Type B pancreatic cell (in vitro differentiated cells): ENCODE data around the gene CD101. TPM values are rescaled to one million over a fixed set of nuclear protein-coding genes. Genes with fewer than 3 reads are reported as not detected.

Experiments used
- DNase-seq: peaks from one replicate; pipeline ENCODE4 v3.0.0; 2021; ENCODE audit warnings: mixed read lengths; ENCODE audit not compliant: unreplicated experiment; ENCODE audit errors: extremely low spot score
- H3K27ac Mint-ChIP-seq: 2 replicates; pipeline ENCODE4 v1.8.0; 2021; ENCODE audit warnings: mild to moderate bottlenecking, mixed read lengths
- H3K27me3 Mint-ChIP-seq: 2 replicates; pipeline ENCODE4 v1.8.0; 2021; ENCODE audit warnings: mixed read lengths
- H3K36me3 Mint-ChIP-seq: 2 replicates; pipeline ENCODE4 v1.8.0; 2021; ENCODE audit warnings: mixed read lengths
- H3K4me1 Mint-ChIP-seq: one replicate; pipeline ENCODE4 v1.8.0; 2021; ENCODE audit warnings: mixed read lengths; ENCODE audit not compliant: unreplicated experiment
- H3K4me3 Mint-ChIP-seq: 2 replicates; pipeline ENCODE4 v1.8.0; 2021; ENCODE audit warnings: mild to moderate bottlenecking, mixed read lengths
- H3K9me3 Mint-ChIP-seq: 2 replicates; pipeline ENCODE4 v1.8.0; 2021; ENCODE audit warnings: mixed read lengths
- total RNA-seq: library from RNA; stranded (reverse); gene quantifications from 2 replicates; pipeline ENCODE4 v1.2.1, GENCODE V29; 2021; ENCODE audit warnings: low replicate concordance
- TF ChIP-seq, protein P1 (sequence below): fragments of 200-600 bp; sonication (generic); conservative IDR thresholded peaks from 2 replicates; pipeline ENCODE4 v1.5.0; 2021; ENCODE audit warnings: antibody characterized with exemption, mild to moderate bottlenecking

The CD101 gene
- total RNA-seq, 1 donor from 2014 or later, result 4.4 TPM

- Mint-ChIP-seq H3K4me1 (peaks cover 24% of the 10 kb centered on the region), H3K36me3 (peaks cover 13% of the 10 kb centered on the region), H3K27me3 (no peaks in the 10 kb centered on the region), H3K27ac (no peak overlapping the region), H3K9me3 (no peaks in the 10 kb centered on the region), H3K4me3 (no peak overlapping the region)
- DNase-seq, result no peak
- TF ChIP-seq, protein P1, sequence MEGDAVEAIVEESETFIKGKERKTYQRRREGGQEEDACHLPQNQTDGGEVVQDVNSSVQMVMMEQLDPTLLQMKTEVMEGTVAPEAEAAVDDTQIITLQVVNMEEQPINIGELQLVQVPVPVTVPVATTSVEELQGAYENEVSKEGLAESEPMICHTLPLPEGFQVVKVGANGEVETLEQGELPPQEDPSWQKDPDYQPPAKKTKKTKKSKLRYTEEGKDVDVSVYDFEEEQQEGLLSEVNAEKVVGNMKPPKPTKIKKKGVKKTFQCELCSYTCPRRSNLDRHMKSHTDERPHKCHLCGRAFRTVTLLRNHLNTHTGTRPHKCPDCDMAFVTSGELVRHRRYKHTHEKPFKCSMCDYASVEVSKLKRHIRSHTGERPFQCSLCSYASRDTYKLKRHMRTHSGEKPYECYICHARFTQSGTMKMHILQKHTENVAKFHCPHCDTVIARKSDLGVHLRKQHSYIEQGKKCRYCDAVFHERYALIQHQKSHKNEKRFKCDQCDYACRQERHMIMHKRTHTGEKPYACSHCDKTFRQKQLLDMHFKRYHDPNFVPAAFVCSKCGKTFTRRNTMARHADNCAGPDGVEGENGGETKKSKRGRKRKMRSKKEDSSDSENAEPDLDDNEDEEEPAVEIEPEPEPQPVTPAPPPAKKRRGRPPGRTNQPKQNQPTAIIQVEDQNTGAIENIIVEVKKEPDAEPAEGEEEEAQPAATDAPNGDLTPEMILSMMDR, result no peak
Measured at GRCh38 chr1:117029685-117030084, 28.1 kb downstream of the CD101 start.

DNA sequence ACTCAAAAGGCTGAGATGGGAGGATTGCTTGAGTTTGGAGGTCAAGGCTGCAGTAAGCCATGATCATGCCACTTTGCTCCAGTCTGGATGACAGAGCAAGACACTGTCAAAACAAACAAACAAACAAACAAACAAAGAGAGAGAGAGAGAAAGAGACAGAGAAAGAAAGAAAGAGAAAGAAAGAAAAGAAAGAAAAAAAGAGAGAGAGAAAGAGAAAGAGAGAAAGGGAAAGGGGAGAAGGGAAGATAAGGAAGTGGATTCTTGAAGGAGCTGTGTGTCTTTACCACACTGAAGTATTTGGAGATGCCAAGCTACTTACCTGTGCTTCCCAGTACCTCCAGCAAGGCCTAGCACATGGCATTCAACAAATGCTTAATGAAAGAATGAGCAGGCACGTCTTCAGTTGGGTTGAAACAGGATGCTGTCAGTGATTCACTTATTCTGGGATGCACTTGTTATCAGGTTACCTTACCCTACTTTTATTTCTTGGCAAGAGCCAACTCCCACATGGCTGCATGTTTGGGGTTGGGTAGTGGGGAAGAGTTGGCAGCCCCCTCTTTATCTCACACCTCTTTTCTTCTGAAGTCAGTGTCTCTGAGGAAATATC lies 28.8 kb downstream of the CD101 start:
- Mint-ChIP-seq H3K36me3 (peaks cover 11% of the 10 kb centered on the region), H3K27ac (no peak overlapping the region), H3K4me1 (peaks cover 30% of the 10 kb centered on the region), H3K9me3 (no peaks in the 10 kb centered on the region), H3K4me3 (no peak overlapping the region), H3K27me3 (no peaks in the 10 kb centered on the region)
- no peak for DNase-seq
- TF ChIP-seq, protein P1, result no peak

- no peak for DNase-seq
- no peak overlapping the region for H3K4me3 Mint-ChIP-seq
- no peaks in the 10 kb centered on the region for H3K27me3 Mint-ChIP-seq
- no peak overlapping the region for H3K27ac Mint-ChIP-seq
- peaks cover 11% of the 10 kb centered on the region for H3K36me3 Mint-ChIP-seq
- peaks cover 38% of the 10 kb centered on the region for H3K4me1 Mint-ChIP-seq
- TF ChIP-seq, protein P1, result no peak
- no peaks in the 10 kb centered on the region for H3K9me3 Mint-ChIP-seq
Measured at GRCh38 chr1:117032266-117032665, 30.7 kb downstream of the CD101 start.

- Mint-ChIP-seq H3K4me1 (peaks cover 38% of the 10 kb centered on the region), H3K4me3 (peak overlapping the region; percentile 10), H3K9me3 (no peaks in the 10 kb centered on the region), H3K27me3 (no peaks in the 10 kb centered on the region), H3K27ac (no peak overlapping the region), H3K36me3 (peaks cover 11% of the 10 kb centered on the region)
- DNase-seq, result no peak
- TF ChIP-seq, protein P1, result no peak
Measured at GRCh38 chr1:117032681-117033539, 31.4 kb downstream of the CD101 start.

- no peak for DNase-seq
- H3K4me1 Mint-ChIP-seq, result peaks cover 38% of the 10 kb centered on the region
- H3K9me3 Mint-ChIP-seq, result no peaks in the 10 kb centered on the region
- H3K27ac Mint-ChIP-seq, result no peak overlapping the region
- peaks cover 11% of the 10 kb centered on the region for H3K36me3 Mint-ChIP-seq
- H3K27me3 Mint-ChIP-seq, result no peaks in the 10 kb centered on the region
- H3K4me3 Mint-ChIP-seq, result no peak overlapping the region
- TF ChIP-seq, protein P1, result no peak
Measured at GRCh38 chr1:117033772-117034171, 32.2 kb downstream of the CD101 start.
